Glomerular visceral epithelial cell (primary cell): Measurements from ENCODE around the gene RAB36.

ENCODE experiments used
- DNase-seq: peaks from one replicate; pipeline ENCODE4 v3.0.0-alpha.2; 2016; ENCODE audit errors: extremely low spot score

RAB36 gene

GRCh38 chr22:23206915-23207314 lies 61.6 kb downstream of the RAB36 start:
- DNase-seq = no peak

DNA sequence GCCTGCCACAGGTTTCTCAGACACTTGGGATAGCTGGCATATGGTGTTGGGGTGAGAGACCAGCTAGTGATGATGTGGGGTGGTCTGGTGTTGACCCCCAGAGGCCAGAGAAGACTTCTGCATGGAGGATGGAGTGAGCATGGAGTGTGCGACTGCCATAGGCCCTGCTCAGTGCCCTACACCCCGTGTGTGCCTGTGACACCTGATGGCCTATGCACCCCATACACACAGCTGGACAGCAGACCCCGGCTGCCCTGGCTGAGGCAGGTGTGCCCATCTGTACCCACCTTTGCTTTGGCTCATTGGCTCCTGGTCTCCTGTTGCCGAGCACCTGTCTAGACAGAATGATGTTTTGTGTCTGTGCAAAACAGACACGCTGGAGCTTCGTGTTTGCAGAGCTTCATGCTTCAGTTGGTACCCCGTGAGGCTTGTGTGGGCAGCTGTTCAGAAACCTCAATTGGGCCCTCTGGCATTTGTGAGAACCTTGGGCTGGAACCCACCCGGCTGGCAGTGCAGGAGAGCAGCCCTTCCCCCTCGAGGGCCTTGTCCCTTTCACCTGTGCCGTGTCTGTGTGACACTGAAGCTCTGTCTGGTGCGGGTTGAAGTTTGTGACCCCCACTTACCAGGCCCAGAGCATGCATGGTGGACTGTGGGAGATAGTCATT lies 62.6 kb downstream of the RAB36 start:
- peak; percentile 50 for DNase-seq

- no peak for DNase-seq
Measured at GRCh38 chr22:23210428-23211170, 65.3 kb downstream of the RAB36 start.

DNA sequence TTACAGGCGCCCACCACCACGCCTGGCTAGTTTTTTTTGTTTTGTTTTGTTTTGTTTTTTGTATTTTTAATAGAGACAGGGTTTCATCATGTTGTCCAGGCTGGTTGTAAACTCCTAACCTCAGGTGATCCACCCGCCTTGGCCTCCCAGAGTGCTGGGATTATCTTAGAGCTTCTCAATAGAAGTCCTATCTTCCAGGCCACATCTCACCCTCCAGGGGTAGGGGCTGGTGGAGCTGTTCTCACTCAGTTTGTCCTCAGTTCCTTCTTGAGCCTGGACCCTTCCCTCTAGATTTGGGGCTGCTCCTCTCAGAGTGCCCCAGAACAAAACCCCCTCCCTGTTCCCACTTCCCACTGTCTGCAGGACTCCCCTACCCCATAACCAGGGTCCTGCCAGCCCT lies 66.3 kb downstream of the RAB36 start:
- DNase-seq = no peak

DNA sequence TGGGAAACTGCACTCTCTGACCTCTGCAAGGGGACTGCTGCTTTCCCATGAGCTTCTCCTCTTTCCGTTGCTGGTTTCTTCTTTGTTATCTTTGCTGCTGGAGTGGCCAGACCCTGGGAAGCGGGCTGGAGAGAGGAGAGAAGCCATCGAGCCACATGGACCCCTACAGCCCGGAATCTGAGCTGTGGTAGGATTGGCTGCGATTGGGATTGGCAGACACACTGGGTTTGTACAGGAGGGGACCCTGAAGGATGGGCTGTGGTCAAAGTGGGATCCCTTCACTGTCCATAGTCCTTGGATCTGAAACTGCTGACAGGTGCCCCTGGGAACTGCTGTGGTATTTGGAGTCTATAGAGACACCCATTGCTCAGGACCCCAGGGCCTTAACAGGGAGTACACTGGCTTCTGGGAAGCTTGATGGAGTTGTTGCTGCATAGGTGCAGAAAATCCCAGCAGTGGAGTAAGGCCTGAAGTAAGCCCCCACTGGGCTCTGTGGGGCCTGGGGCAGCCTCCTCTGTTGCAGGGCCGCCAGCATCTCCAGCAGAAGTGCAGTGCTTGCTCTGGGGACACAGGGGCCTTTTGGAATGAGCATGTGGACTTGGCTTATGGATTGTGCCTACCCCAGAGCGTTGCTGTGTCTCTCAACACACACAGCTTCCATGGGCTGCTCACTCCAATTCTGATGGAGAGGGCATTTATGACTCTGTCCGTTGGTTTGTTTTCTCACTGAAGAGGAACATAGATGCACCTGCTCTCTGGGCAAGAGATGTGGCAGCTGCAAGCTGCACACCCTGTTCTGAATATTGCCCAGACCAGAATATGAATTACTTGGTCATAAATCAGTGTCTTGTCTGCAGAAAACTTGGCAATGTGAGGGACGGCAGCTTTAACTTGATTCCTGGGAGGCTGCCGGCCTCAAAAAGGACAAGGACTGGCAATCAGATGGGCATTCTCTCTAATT lies 67.1 kb downstream of the RAB36 start:
- no peak for DNase-seq

GRCh38 chr22:23213022-23213555 lies 67.8 kb downstream of the RAB36 start:
- no peak for DNase-seq

GRCh38 chr22:23213581-23214334 lies 68.5 kb downstream of the RAB36 start:
- no peak for DNase-seq
